ENCODE measurements around the gene UBXN4. TPM values are rescaled to one million over a fixed set of nuclear protein-coding genes. Genes with fewer than 3 reads are reported as not detected.
"Not testable (repeated sequence)": the region's sequence is repeated elsewhere in the genome, so short reads cannot be mapped to it uniquely, and the experiment has no call there.

UBXN4 gene
- total RNA-seq, 1 experiment from 2014 or later, result 99.3 TPM

- no peak overlapping the region for H3K4me3 Mint-ChIP-seq (ENCODE audit: unreplicated experiment)
- H3K9me3 Mint-ChIP-seq (ENCODE audit: unreplicated experiment), result no peaks in the 10 kb centered on the region
- H3K9me3 ChIP-seq, result peaks cover 17% of the 10 kb centered on the region
- H3K27me3 Mint-ChIP-seq (ENCODE audit: insufficient read depth, unreplicated experiment), result no peaks in the 10 kb centered on the region
- H3K27me3 ChIP-seq (replicated peaks; ENCODE audit: control insufficient read depth, insufficient read depth, low read length), result no peaks in the 10 kb centered on the region
- no peak for TF ChIP-seq CTCF (IDR thresholded peaks at IDR 0.05; ENCODE audit: insufficient read depth in 1 of 2, low read depth in 1 of 2, low read length in 1 of 2, severe bottlenecking in 1 of 2, unreplicated experiment in 1 of 2)
- peaks cover 9% of the 10 kb centered on the region for H3K4me1 ChIP-seq
- no peak for DNase-seq
- intact Hi-C loops (cut with micrococcal nuclease; ENCODE audit: unreplicated experiment), result loop anchor here (2.0 kb wide), 1 partner anchor 798 kb away; no protein-coding TSS in a partner anchor
- H3K36me3 ChIP-seq (ENCODE audit: control insufficient read depth, insufficient read depth, low read length), result no peaks in the 10 kb centered on the region
- no peaks in the 10 kb centered on the region for H3K36me3 Mint-ChIP-seq (ENCODE audit: insufficient read depth, unreplicated experiment)
- no peak overlapping the region for H3K27ac Mint-ChIP-seq (ENCODE audit: unreplicated experiment)
- H3K4me1 Mint-ChIP-seq (ENCODE audit: low read depth, unreplicated experiment), result no peaks in the 10 kb centered on the region
- no TSS peak for BruUV-seq (replicated peaks)
- ChIA-PET CTCF (no interaction called here), POLR2A (no interaction called here)
- no peak overlapping the region for H3K4me3 ChIP-seq (ENCODE audit: low read depth, low read length)
These were observed 60.7 kb downstream of the UBXN4 start for GRCh38 chr2:135802350-135802749.

GRCh38 chr2:135803278-135803677 is 61.6 kb downstream of the UBXN4 start:
- Mint-ChIP-seq H3K27ac (ENCODE audit: unreplicated experiment) (no peak overlapping the region), H3K4me3 (ENCODE audit: unreplicated experiment) (no peak overlapping the region), H3K9me3 (ENCODE audit: unreplicated experiment) (no peaks in the 10 kb centered on the region), H3K36me3 (ENCODE audit: insufficient read depth, unreplicated experiment) (no peaks in the 10 kb centered on the region), H3K27me3 (ENCODE audit: insufficient read depth, unreplicated experiment) (no peaks in the 10 kb centered on the region), H3K4me1 (ENCODE audit: low read depth, unreplicated experiment) (no peaks in the 10 kb centered on the region)
- no peaks in the 10 kb centered on the region for H3K36me3 ChIP-seq (ENCODE audit: control insufficient read depth, insufficient read depth, low read length)
- BruUV-seq (replicated peaks), result no TSS peak
- DNase-seq, result peak; percentile 54 to 58
- peaks cover 17% of the 10 kb centered on the region for H3K9me3 ChIP-seq
- peaks cover 9% of the 10 kb centered on the region for H3K4me1 ChIP-seq
- intact Hi-C loops (cut with micrococcal nuclease; ENCODE audit: unreplicated experiment), result loop anchor here (1.0 to 2.0 kb wide), 2 partner anchors 28 to 798 kb away; no protein-coding TSS in a partner anchor
- TF ChIP-seq CTCF (IDR thresholded peaks at IDR 0.05; ENCODE audit: insufficient read depth in 1 of 2, low read depth in 1 of 2, low read length in 1 of 2, severe bottlenecking in 1 of 2, unreplicated experiment in 1 of 2), result no peak
- no peaks in the 10 kb centered on the region for H3K27me3 ChIP-seq (replicated peaks; ENCODE audit: control insufficient read depth, insufficient read depth, low read length)
- H3K4me3 ChIP-seq (ENCODE audit: low read depth, low read length), result no peak overlapping the region
- CTCF ChIA-PET, result interaction anchor here (0.6 to 1.1 kb wide), 3 partner anchors 11 to 814 kb away, joined by 3 to 4 read pairs (median 3); no protein-coding TSS in a partner anchor
- POLR2A ChIA-PET, result interaction anchor here (0.6 to 1.0 kb wide), 2 partner anchors 73 to 96 kb away, joined by 3 to 6 read pairs; partner anchors contain the start of gene MCM6

- H3K36me3 Mint-ChIP-seq (ENCODE audit: insufficient read depth, unreplicated experiment); H3K4me1 Mint-ChIP-seq (ENCODE audit: low read depth, unreplicated experiment); BruUV-seq (replicated peaks); H3K27me3 ChIP-seq (replicated peaks; ENCODE audit: control insufficient read depth, insufficient read depth, low read length); H3K9me3 Mint-ChIP-seq (ENCODE audit: unreplicated experiment); DNase-seq; H3K36me3 ChIP-seq (ENCODE audit: control insufficient read depth, insufficient read depth, low read length); H3K4me3 ChIP-seq (ENCODE audit: low read depth, low read length); H3K27me3 Mint-ChIP-seq (ENCODE audit: insufficient read depth, unreplicated experiment); H3K4me3 Mint-ChIP-seq (ENCODE audit: unreplicated experiment); H3K27ac Mint-ChIP-seq (ENCODE audit: unreplicated experiment); H3K4me1 ChIP-seq; H3K9me3 ChIP-seq; intact Hi-C loops (cut with micrococcal nuclease; ENCODE audit: unreplicated experiment); POLR2A ChIA-PET; CTCF ChIA-PET: not testable (repeated sequence)
These were observed 66.2 kb downstream of the UBXN4 start for GRCh38 chr2:135807874-135808273.
